HG03060 (cell line): Measurements from ENCODE around the gene ZSCAN20.
"Not testable (repeated sequence)": the region's sequence is repeated elsewhere in the genome, so short reads cannot be mapped to it uniquely, and the experiment has no call there.

ENCODE experiments used
- ATAC-seq: cut with Tn5 transposase; IDR thresholded peaks from one replicate; pipeline ENCODE4 v1.9.1; 2021; ENCODE audit warnings: low read depth, moderate number of reproducible peaks; ENCODE audit not compliant: unreplicated experiment

Gene ZSCAN20

DNA sequence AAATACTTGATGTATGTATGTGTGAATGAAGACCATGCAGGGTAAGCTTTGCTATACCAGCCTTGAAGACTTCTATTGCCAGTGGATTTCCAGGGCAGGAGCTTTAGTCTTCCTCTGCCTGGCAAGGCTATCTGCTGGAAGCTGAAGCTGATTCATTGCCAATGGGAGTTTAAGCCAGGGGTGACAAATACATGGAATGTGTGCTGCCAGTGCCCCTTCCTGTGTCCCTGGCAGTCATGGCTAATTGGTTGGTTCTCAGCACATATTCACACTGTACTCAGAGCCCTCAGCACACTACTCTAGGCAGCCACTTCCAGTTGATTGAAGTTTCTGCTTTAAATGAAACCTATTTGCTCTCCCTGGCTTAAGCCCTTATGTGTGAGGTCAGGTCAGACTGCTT is 1.5 kb downstream of the ZSCAN20 start:
- no peak for ATAC-seq

DNA sequence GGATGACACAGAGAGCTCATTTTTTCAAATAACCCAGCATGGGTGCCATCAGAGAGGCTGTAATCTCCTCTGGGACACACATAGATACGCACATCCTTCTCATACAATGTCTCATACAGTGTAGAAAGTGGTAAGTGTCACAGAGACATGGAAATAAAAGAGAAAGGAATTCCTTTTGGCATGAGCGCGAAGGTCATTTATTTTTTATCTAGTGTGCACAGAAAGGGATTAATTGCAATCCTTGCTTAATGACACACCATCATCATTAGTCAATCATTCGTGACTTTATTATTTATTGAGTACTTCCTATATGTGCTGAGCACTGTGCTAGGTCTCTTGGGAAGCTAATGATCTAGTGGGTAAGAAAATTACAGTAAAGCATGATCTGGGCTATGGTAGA is 5.0 kb downstream of the ZSCAN20 start:
- ATAC-seq = no peak

DNA sequence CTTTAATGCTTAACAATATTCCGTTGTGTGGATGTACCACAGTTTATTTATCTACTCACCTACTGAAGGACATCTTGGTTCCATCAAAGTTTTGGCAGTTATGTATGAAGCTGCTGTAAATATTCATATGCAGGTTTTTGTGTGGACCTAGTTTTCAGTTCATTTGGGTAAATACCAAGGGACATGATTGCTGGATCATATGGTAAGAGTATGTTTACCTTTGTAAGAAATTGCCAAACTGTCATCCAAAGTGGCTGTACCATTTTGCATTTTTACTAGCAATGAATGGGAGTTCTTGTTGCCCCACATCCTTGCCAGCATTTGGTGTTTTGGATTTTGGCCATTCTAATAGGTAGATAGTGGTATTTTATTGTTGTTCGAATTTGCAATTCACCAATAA is 10.0 kb downstream of the ZSCAN20 start:
- ATAC-seq = no peak

DNA sequence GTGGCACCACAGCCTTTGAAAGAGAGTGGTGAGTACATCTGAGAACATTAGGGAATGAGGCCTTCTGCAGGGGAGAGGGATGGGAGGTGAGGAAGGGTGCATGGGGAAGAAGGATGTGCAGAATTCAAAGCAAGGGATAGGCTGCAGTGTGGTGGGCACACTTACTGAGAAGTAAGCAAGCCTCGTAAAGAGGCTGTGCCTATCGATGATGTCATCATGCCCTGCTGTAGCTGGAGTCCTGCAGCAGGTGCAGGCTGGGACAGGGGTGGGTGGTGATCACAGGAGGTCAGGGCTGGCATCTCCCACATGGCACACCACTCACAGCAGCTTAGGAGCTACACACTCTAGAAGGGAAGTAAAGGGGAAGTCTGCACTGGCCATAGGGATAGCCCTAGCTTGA is 16.2 kb downstream of the ZSCAN20 start:
- ATAC-seq = no peak

DNA sequence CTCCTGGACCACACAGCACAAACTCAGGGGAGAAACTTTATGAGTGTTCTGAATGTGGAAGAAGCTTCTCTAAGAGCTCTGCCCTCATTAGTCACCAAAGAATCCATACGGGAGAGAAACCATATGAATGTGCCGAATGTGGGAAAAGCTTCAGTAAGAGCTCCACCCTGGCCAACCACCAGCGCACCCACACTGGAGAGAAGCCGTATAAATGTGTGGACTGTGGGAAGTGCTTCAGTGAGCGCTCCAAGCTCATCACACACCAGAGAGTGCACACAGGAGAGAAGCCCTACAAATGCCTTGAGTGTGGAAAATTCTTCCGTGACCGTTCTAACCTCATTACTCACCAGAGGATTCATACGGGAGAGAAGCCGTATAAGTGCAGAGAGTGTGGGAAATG is 22.5 kb downstream of the ZSCAN20 start:
- no peak for ATAC-seq

DNA sequence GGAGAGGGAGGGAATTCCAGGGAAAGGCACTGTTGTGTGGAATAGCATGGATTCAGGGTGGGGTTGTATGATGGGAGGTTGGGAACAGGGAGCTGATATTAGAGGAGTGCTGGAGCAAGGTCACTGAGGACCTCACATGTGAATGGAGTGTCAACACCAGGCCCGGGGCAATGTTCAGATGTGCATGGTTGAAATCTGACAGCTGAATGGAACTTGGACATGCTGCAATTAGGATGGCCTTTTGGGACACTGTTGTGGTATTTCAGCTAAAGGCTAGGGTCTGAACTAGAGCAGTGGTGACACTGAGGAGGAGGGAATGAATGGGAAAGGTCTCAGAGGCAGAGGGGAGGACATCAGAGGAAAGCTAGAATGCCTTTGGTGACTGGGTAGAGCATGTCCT is 25.0 kb downstream of the ZSCAN20 start:
- ATAC-seq = no peak

DNA sequence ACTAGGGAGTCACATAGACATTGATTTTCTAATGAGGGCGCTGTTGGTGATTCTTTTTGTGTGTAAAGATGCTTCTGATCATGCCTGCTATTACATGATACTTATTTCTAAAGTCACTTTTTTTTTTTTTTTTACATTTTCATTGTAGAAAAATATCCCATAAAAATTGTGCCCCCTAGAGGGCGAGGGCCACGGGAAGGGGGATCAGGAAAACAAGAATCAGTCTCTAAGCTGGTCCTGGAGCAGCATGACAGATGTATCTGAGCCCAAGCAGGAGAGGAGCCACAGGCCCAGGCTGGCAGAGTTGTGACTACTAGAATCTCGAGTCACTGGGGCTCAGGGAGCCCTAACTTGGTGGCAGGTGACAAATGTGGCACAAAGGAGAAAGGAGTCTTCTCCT is 28.1 kb downstream of the ZSCAN20 start:
- no peak for ATAC-seq

DNA sequence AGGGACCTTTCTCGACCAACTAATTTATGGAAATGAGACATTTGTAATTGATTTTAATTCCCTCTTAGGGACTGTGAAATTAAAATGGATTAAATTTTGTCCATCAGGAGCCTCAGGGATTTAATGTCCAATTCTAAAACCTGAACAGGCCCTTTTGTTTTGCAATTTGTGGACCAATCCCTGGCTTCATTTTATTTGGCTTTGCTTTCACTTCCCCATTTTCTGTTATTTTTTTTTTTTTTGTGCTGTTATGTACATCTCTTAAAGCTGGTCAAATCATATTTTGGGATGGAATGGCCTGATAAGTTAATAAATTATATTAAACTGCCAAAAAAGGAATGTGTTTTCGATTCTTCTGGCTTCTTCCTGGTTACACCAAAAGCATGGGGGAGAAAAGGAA is 28.9 kb downstream of the ZSCAN20 start:
- no peak for ATAC-seq

DNA sequence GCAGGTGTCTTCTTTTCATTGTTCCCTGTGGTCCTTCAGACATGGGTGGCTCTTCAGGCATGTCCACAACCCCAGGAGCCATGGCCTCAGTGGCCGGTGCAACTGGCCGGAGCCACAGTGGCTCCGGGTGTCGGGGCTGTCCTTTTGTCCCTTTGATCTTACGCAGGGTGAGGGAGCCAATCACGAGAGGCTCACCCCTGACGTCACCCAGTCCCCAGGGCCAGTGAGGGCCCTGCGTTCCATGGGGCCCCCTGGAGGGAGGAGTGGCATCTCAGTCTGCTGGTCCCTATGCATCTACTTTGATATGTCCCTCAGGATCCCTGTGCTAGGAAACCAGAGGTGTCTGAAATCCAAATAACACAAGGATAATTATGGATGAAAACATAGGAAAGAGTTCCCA is 29.3 kb downstream of the ZSCAN20 start:
- no peak for ATAC-seq

DNA sequence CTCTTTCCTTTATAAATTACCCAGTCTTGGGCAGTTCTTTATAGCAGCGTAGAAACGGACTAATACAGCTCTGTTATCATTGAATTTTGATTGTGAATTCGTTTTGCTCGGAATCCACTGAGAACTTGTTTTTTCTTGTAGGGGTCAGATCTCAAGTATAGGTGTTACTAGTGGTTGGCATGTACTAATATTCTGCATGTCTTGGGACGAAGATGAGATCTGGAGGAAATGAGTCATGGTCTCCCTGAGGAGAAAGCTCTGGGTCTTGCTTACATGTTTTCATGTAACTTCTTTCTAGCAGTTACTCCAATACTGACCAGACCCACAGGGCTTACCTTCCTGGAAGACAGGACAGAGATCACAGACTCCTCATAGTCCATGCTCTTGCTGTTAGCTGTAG is 30.3 kb downstream of the ZSCAN20 start:
- ATAC-seq = no peak

DNA sequence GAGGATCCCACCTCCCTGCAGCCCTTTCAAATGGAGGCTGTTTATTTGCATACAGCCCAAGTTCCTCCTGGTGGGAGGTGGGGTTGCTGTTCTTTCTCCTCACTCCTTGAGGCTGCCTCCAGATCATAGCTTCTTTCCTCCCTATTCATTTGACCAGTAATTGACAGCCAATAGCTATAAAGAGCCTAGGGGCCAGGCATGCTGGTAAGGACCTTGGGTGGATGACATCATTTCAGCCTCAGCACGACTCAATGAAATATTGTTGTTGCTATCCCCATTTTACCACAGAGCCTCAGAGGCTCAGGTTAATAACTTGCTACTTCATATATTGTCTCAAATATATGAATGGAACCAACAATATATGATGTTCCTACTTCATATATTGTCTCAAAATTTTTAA is 31.1 kb downstream of the ZSCAN20 start:
- no peak for ATAC-seq

DNA sequence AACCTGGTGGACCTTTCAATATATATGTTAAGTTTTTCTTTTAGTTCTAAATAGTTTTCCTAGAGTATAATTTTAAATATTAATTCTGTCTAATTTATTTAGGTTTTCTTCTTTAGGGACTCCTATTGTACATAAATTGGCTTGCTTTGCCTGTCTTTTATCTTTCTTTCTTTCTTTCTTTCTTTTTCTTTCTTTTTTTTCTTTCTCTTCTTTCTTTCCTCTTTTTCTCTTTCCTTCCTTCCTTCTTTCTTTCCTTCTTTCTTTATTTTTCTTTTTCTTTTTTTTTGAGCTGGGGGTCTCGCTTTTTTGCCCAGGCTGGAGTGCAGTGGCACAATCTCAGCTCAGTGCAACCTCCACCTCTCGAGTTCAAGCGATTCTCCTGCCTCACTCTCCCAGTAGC is 35.2 kb downstream of the ZSCAN20 start:
- no peak for ATAC-seq

DNA sequence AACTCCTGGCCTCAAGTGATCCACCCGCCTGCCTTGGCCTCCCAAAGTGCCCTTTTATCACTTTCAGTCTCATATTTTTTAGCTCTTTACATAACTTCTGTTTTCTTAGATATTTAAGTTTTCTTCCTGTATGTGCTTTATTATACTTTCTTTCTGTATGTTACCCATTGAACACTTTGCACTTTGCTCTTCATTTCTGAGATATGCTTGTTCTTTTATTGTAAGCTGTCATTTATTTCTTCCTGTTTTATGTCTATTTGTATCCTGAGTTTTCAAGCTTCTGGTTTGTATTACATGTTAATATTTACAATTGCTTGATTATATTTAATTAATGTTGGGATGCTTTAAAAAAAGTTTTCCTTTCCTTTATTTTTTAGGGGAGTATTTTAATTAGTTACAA is 35.7 kb downstream of the ZSCAN20 start:
- no peak for ATAC-seq

DNA sequence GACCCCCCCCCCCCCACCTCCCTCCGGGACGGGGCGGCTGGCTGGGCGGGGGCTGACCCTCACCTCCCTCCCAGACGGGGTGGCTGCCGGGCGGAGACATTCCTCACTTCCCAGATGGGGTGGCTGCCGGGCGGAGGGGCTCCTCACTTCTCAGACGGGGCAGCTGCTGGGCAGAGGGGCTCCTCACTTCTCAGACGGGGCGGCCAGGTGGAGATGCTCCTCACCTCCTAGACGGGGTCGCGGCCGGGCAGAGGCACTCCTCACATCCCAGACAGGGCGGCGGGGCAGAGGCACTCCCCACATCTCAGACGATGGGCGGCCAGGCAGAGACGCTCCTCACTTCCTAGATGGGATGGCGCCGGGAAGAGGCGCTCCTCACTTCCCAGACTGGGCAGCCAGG is 36.8 kb downstream of the ZSCAN20 start:
- not testable (repeated sequence) for ATAC-seq

DNA sequence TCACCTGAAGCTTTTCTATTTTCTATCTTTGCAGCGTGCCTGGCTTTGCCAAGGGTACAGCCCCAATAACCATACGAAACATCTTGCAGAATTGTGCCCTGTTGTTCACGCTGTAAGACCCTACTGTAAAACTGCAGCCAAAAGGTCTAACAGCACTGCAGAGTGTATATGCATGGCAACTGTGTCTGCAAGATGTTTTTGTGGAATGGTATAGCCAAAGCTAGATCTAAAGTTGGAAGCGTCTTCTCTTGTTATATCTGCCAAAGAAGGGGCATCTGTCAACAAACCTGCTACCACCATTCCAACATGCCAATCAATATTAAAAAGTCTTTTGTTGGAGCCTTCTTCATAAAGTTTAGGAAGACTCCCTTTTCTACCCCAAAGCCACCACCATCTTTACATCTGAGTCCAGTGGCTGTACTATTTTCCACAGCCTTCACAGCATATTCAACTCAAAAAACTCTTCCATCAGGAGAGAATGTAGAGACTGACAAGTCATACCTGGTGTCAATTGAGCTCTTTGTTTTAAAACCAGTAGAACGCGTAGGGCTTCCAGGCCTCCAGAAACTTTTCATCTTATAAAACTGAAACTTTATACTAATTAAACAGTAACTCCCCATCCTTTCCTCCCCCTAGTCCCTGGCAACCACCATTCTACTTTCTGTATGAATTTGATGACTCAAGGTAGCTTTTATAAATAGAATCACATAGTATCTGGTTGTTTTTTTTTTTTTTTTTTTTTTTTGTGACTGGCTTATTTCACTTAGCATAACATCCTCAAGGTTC is 40.0 kb downstream of the ZSCAN20 start:
- no peak for ATAC-seq

DNA sequence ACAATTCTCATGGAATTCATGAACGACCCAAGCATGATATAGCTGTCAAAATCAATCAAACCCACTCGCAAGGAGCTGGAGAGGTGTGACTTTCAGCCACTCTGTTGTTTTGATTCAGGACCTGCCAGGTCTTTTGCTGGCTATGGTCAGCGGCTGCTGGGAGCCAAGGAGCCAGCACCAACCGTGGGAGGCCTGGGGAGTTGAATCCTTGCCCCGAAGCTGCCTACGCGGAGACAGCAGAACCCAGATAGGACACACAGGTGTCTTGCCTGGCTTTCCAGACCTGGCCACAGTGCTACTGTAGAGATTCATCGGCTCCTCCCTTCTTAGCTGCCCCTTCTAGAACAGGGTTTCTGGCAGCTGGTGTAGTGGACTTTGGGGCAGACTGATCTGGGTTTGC is 42.7 kb downstream of the ZSCAN20 start:
- no peak for ATAC-seq

DNA sequence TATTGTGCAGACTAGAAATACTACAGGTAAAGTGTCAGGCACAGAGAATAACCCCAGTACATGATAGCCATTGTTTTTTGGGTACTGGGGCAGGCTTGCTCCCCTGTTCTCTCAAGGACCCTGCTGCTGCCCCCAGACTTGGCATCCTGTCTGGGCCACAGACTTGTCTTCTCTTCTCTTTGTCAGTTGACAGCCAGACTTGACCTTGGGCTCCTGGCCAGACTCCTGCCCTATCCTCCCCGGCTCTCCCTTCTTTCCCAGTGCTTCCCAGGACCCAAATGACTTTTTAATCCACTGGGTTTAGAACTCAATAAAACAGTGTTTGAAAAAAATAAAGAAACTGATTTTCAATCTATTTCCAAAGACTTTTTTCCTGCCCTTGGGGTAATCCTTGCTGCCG is 43.2 kb downstream of the ZSCAN20 start:
- ATAC-seq = no peak

DNA sequence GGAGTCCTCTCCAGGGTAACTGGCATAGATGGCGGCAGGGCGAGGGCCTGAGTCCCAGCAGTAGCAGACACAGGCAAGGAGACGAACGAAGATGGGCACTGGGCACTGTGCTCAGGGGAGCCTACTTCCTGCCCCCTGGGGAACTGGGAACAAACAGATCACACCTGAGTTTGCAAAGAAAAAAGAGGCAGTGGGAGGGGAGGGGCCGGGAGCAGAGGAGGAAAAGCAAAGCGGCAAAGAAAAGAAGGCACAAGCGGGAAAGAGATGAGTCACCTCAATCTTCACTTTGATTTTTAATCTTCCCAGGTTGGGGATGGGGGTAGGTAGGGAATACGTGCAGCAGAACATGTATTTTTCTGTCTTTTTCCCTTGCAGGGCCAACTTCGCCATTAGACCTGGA is 44.0 kb downstream of the ZSCAN20 start:
- no peak for ATAC-seq

DNA sequence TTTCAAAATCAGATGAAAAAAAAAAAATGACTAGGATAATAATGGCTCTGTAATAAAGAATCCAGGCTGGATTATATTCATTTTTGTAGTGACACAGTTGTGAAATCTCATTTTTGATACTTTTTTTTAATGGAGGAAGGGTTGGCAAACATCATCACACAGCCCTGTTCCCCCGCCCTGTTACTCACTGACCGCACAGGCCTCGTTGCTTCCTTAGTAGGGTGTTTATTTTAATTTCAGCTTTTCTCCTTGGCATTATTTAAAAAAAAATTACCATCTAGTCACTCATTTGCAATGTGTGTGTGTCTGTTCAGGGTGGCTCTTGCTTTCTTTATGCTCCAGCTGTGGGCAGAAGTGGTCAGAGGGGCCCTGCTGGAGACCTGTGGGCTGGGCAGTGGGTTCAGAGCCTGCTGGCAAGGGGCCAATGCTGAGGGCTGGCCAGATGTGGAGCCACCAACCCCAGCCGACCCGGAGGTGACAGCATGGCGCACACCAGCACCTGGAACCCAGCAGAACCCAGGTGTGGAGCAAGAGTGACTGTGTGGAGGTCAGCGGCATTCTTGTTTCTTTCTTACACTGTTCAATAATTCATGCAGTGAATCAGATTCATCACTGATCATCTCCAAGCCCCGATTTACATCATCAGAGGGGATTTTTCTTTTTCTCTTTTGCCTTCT is 44.6 kb downstream of the ZSCAN20 start:
- ATAC-seq = no peak

DNA sequence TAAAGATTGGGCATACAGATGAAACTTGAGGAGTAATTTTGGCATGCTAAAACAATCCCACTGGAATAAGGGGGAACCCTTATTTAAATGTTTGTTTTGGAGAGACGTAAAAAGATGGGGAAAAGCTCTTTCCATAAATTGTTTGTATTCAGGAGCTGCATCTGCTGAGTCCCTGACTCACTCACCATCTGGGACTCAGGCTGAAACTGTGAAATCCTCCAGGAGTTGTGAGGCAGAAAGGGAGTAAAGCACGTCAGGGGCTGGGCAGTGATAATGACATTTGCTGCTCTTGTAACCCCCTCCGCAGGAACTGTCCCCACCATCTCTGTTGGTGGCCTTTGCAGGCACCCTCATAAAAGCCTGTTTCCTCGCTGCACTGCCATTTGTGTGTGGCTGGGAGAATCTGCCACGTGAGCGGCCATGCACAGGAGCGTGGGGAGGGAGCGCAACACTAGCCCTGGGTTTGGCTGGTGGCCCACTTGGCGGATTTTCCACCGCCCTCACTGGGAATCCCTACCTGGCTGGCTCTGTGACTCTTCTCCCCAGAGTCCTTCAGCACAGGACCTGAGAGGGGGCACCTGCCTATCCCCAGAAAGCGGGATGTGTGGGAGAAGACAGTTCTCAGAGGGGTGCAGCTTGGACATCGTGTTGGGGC is 45.3 kb downstream of the ZSCAN20 start:
- ATAC-seq = no peak

DNA sequence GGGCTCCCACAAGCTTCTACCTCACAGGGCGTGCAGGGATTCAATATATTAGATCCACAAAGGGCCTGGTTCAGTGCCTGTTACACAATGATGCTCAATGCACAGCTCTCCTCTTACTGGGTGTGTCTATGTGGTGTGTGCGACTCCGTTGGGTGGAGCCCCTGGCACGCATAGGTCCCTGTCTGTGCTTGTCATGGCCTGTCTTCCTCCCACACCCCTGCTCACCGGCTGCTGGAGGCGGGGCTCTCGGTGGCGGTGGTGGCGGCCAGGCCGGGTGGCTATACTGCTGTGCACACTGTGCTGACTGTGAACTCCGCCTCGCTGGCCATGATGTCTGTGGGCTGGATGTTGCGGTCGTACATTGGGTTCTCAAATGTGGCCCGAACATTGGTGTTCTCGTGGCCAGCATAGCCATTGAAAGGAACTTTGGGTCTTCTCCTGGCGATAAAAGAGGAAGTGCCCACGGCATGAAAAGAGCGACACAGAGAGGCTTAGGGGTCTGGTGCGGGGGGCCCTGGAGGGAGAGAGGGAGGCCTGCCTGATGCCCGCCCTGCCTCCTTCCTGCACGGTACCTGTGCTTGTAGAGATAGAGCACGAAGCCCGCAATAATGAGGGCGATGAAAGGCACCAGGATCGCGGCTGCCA is 46.9 kb downstream of the ZSCAN20 start:
- ATAC-seq = no peak
